GM23338 (cell line): Measurements from ENCODE around the gene SERPINA7. TPM values are rescaled to one million over a fixed set of nuclear protein-coding genes. Genes with fewer than 3 reads are reported as not detected.

Experiments used
- ATAC-seq: fragments of 200-7000 bp; cut with Tn5 transposase; 3 replicates; pipeline ENCODE4 v1.9.1; 2020
- DNase-seq: peaks from one replicate; pipeline ENCODE4 v3.0.0-alpha.2; 2015; ENCODE audit warnings: low spot score
- H2AFZ ChIP-seq: fragments of 200-600 bp; sonication (generic); 2 replicates; pipeline ENCODE4 v1.8.0; 2016; ENCODE audit warnings: antibody characterized with exemption, mild to moderate bottlenecking, moderate library complexity
- H3F3A ChIP-seq: fragments of 200-600 bp; sonication (generic); replicated peaks from 2 replicates; pipeline ENCODE4 v1.8.0; 2017; ENCODE audit warnings: antibody characterized with exemption, mixed run types, low read depth
- H3K27ac ChIP-seq: fragments of 200-600 bp; sonication (generic); 2 replicates; pipeline ENCODE4 v1.6.1; 2016; ENCODE audit warnings: low read depth
- H3K27me3 ChIP-seq: fragments of 200-600 bp; sonication (generic); 2 replicates; pipeline ENCODE4 v1.8.0; 2016; ENCODE audit warnings: mild to moderate bottlenecking, mixed run types, moderate library complexity; ENCODE audit not compliant: insufficient read depth
- H3K36me3 ChIP-seq: fragments of 200-600 bp; sonication (generic); 2 replicates; pipeline ENCODE4 v1.8.0; 2016; ENCODE audit warnings: mild to moderate bottlenecking; ENCODE audit not compliant: insufficient read depth
- H3K4me1 ChIP-seq: fragments of 200-600 bp; sonication (generic); 2 replicates; pipeline ENCODE4 v1.8.0; 2016; ENCODE audit warnings: mild to moderate bottlenecking, moderate library complexity; ENCODE audit not compliant: insufficient read depth
- H3K4me2 ChIP-seq: fragments of 200-600 bp; sonication (generic); 2 replicates; pipeline ENCODE4 v1.7.1; 2017; ENCODE audit warnings: mixed run types
- H3K4me3 ChIP-seq: fragments of 200-600 bp; sonication (generic); 2 replicates; pipeline ENCODE4 v1.6.1; 2016; ENCODE audit warnings: mixed run types
- H3K79me2 ChIP-seq: fragments of 200-600 bp; sonication (generic); replicated peaks from 2 replicates; pipeline ENCODE4 v1.8.0; 2017; ENCODE audit warnings: mild to moderate bottlenecking; ENCODE audit not compliant: insufficient read depth
- H3K9me2 ChIP-seq: fragments of 200-600 bp; sonication (generic); 2 replicates; pipeline ENCODE4 v1.8.0; 2017; ENCODE audit not compliant: insufficient read depth
- H4K20me1 ChIP-seq: fragments of 200-600 bp; sonication (generic); replicated peaks from 2 replicates; pipeline ENCODE4 v1.8.0; 2017; ENCODE audit warnings: mild to moderate bottlenecking; ENCODE audit not compliant: insufficient read depth
- H3K27ac Mint-ChIP-seq: 2 replicates; pipeline ENCODE4 v1.8.0; 2020; ENCODE audit warnings: inconsistent platforms, mild to moderate bottlenecking, moderate library complexity, mixed read lengths
- H3K27me3 Mint-ChIP-seq: 3 replicates; pipeline ENCODE4 v1.8.0; 2022; ENCODE audit warnings: low read depth, mild to moderate bottlenecking, moderate library complexity, mixed read lengths, inconsistent platforms; ENCODE audit not compliant: insufficient read depth, poor library complexity
- H3K36me3 Mint-ChIP-seq: 3 replicates; pipeline ENCODE4 v1.8.0; 2021; ENCODE audit warnings: low read depth, mild to moderate bottlenecking, inconsistent platforms, moderate library complexity, mixed read lengths
- H3K4me1 Mint-ChIP-seq: 3 replicates; pipeline ENCODE4 v1.8.0; 2020; ENCODE audit warnings: mild to moderate bottlenecking, inconsistent platforms, mixed read lengths
- H3K4me3 Mint-ChIP-seq: 3 replicates; pipeline ENCODE4 v1.8.0; 2021; ENCODE audit warnings: moderate library complexity, mild to moderate bottlenecking, inconsistent platforms, mixed read lengths
- H3K9me3 Mint-ChIP-seq: 3 replicates; pipeline ENCODE4 v1.8.0; 2020; ENCODE audit warnings: moderate library complexity, mild to moderate bottlenecking, inconsistent platforms, mixed read lengths
- CREB1 ChIP-seq: fragments of 250-450 bp; sonication (Bioruptor Pico); IDR thresholded peaks from 2 replicates; pipeline ENCODE4 v1.5.0; 2020; ENCODE audit warnings: low read depth, mild to moderate bottlenecking, moderate library complexity
- CTCF ChIP-seq, 2 experiments: fragments of 200-600 bp in 1 of 2; sonication (generic) in 1 of 2; conservative IDR thresholded peaks; 2 replicates each; pipeline versions ENCODE4 v1.5.1 to v1.6.1; 2016 to 2017; ENCODE audit warnings: antibody characterized with exemption in 2 of 2, low read depth in 2 of 2, mild to moderate bottlenecking in 2 of 2, moderate library complexity in 1 of 2
- ETS1 ChIP-seq: IDR thresholded peaks from 2 replicates; pipeline ENCODE4 v1.6.1; 2016; ENCODE audit warnings: antibody characterized with exemption
- EZH2 ChIP-seq: fragments of 200-600 bp; sonication (generic); IDR thresholded peaks from one replicate; pipeline ENCODE4 v1.8.0; 2017; ENCODE audit warnings: antibody characterized with exemption, mild to moderate bottlenecking, low read depth; ENCODE audit not compliant: unreplicated experiment
- EZH2phosphoT487 ChIP-seq: fragments of 200-600 bp; sonication (generic); IDR thresholded peaks from one replicate; pipeline ENCODE4 v1.8.1; 2018; ENCODE audit warnings: antibody characterized with exemption; ENCODE audit not compliant: unreplicated experiment
- JUNB ChIP-seq: IDR thresholded peaks from one replicate; pipeline ENCODE4 v1.6.1; 2016; ENCODE audit warnings: antibody characterized with exemption; ENCODE audit not compliant: unreplicated experiment
- NANOG ChIP-seq: IDR thresholded peaks from 2 replicates; pipeline ENCODE4 v1.6.1; 2016; ENCODE audit warnings: antibody characterized with exemption, borderline replicate concordance
- POLR2AphosphoS5 ChIP-seq: IDR thresholded peaks from 2 replicates; pipeline ENCODE4 v1.6.1; 2016; ENCODE audit warnings: antibody characterized with exemption, low read depth
- REST ChIP-seq: IDR thresholded peaks from one replicate; pipeline ENCODE4 v1.6.1; 2018; ENCODE audit warnings: antibody characterized with exemption; ENCODE audit not compliant: unreplicated experiment
- STAT1 ChIP-seq: IDR thresholded peaks from one replicate; pipeline ENCODE4 v1.6.1; 2016; ENCODE audit warnings: antibody characterized with exemption; ENCODE audit not compliant: unreplicated experiment
- ZNF114 ChIP-seq: fragments of 250-450 bp; sonication (Bioruptor Pico); IDR thresholded peaks from 2 replicates; pipeline ENCODE4 v1.5.0; 2020; ENCODE audit warnings: mild to moderate bottlenecking, moderate library complexity
- ZNF331 ChIP-seq: fragments of 250-450 bp; sonication (Bioruptor Pico); IDR thresholded peaks from 2 replicates; pipeline ENCODE4 v1.5.0; 2020; ENCODE audit warnings: low read depth, mild to moderate bottlenecking, moderate library complexity
- polyA plus RNA-seq: library from polyadenylated mRNA; unstranded; fragments of >200 nt; fragmentation: Nextera tagmentation; extraction: Ambion mirVana; gene quantifications from 2 replicates; pipeline ENCODE4 v1.2.1, GENCODE V29; 2016
- total RNA-seq: library from RNA; depleted of rRNA; stranded (reverse); fragments of >200 nt; shearing (Covaris generic); gene quantifications from 2 replicates; pipeline ENCODE4 v1.2.3, GENCODE V29; 2014

Gene SERPINA7
- total and polyA plus RNA-seq, 2 experiments from 2014 or later = not detected

GRCh38 chrX:106037835-106038473 is 573 bp downstream of the SERPINA7 start (continued):
- TF ChIP-seq REST (no peak), POLR2AphosphoS5 (no peak), STAT1 (no peak), JUNB (no peak), EZH2phosphoT487 (no peak), EZH2 (no peak), CREB1 (CRISPR knock-in tag) (no peak)

- H3F3A ChIP-seq = no peaks in the 10 kb centered on the region
- no peak overlapping the region for H3K4me2 ChIP-seq
- Mint-ChIP-seq H3K27ac (no peak overlapping the region), H3K4me3 (no peak overlapping the region), H3K27me3 (no peaks in the 10 kb centered on the region), H3K9me3 (peaks cover 23% of the 10 kb centered on the region), H3K4me1 (no peaks in the 10 kb centered on the region), H3K36me3 (no peaks in the 10 kb centered on the region; the same call in 2 of the 3 replicates)
- H3K79me2 ChIP-seq = no peaks in the 10 kb centered on the region
- no peak overlapping the region for H3K27ac ChIP-seq
- no peak for DNase-seq
- no peaks in the 10 kb centered on the region for H3K4me1 ChIP-seq
- H3K36me3 ChIP-seq = no peaks in the 10 kb centered on the region
- H3K27me3 ChIP-seq = no peaks in the 10 kb centered on the region
- ATAC-seq = no peak
- no peak overlapping the region for H2AFZ ChIP-seq
- no peak overlapping the region for H3K4me3 ChIP-seq
- no peaks in the 10 kb centered on the region for H3K9me2 ChIP-seq
- H4K20me1 ChIP-seq = no peaks in the 10 kb centered on the region
- no peak for TF ChIP-seq ZNF114 (CRISPR knock-in tag)
- no peak for TF ChIP-seq CTCF (conservative IDR thresholded peaks at IDR 0.05; ENCODE audit: low read depth in 2 of 2)
- TF ChIP-seq JUNB = no peak
- no peak for TF ChIP-seq ZNF331 (CRISPR knock-in tag)
- no peak for TF ChIP-seq STAT1
- TF ChIP-seq ETS1 = no peak
- TF ChIP-seq EZH2 = no peak
- no peak for TF ChIP-seq REST
- TF ChIP-seq NANOG = no peak
Measured at GRCh38 chrX:106036716-106037115, 1.8 kb downstream of the SERPINA7 start.
